ENCODE data around the gene WSB1. TPM values are rescaled to one million over a fixed set of nuclear protein-coding genes. Genes with fewer than 3 reads are reported as not detected.
A peak's percentile ranks its signal among the peaks of the same experiment; 100 is the strongest.

Gene WSB1
- total and polyA plus RNA-seq, 10 of the 15 experiments (the other 5 are each of a cell fraction or from before 2014, with no cell fraction given), result 26.6 to 458 (median 101) TPM

- no peak for DNase-seq (ENCODE audit: low read depth, low spot score)
- Histone ChIP-seq H4K20me1 (ENCODE audit: control insufficient read depth, insufficient read depth) (no peaks in the 10 kb centered on the region), H3K36me3 (ENCODE audit: control insufficient read depth in 2 of 2, insufficient read depth in 2 of 2, low read length in 1 of 2) (no peaks in the 10 kb centered on the region), H3K27ac (ENCODE audit: control insufficient read depth, insufficient read depth) (no peak overlapping the region), H3K79me2 (ENCODE audit: control insufficient read depth, insufficient read depth, low read length) (no peaks in the 10 kb centered on the region), H2AFZ (ENCODE audit: control insufficient read depth, low read depth, low read length) (peak overlapping the region; percentile 73), H3K4me2 (ENCODE audit: control insufficient read depth, insufficient read depth) (peak overlapping the region; percentile 48), H3K9me3 (replicated peaks; ENCODE audit: control insufficient read depth, insufficient read depth, low read length) (no peaks in the 10 kb centered on the region), H3K4me3 (peak overlapping the region; percentile 43; the same call in 1 of the 2 replicates), H3K9ac (ENCODE audit: control insufficient read depth, insufficient read depth, low read length) (peak overlapping the region; percentile 8; the same call in 1 of the 2 replicates), H3K27me3 (replicated peaks in 1 of 2; ENCODE audit: control insufficient read depth in 2 of 2, insufficient read depth in 2 of 2, low read length in 1 of 2) (no peaks in the 10 kb centered on the region), H3K4me1 (ENCODE audit: control insufficient read depth, insufficient read depth, low read length) (peaks cover 6% of the 10 kb centered on the region)
- FAIRE-seq, result no peak
- BruUV-seq (replicated peaks), result no TSS peak
- TF ChIP-seq SIX5 (IDR thresholded peaks at IDR 0.05; ENCODE audit: low read depth, low read length, severe bottlenecking) (no peak), USF2 (IDR thresholded peaks at IDR 0.05; ENCODE audit: borderline replicate concordance, low read depth, low read length) (no peak), ZNF207 (IDR thresholded peaks at IDR 0.05; ENCODE audit: borderline replicate concordance) (0 out of 2 replicates have a peak, but pooled peaks have one; percentile 14), RELA (IDR thresholded peaks at IDR 0.05; ENCODE audit: borderline replicate concordance, partially characterized antibody) (peak; percentile 41)
- 8% methylated on average over 18 of the region's 19 CpGs for WGBS (ENCODE audit: insufficient coverage, insufficient replicate concordance, low lambda C conversion rate, missing lambda C conversion rate)
- CTCF ChIA-PET, result interaction anchor here (0.8 to 6.6 kb wide), 29 partner anchors 8 to 301 kb away, joined by 3 to 106 read pairs (median 6); partner anchors contain the start of genes KSR1, LGALS9 and WSB1
- SMC1A ChIA-PET (ENCODE audit: uncharacterized antibody, unreplicated experiment), result interaction anchor here (0.9 to 3.4 kb wide), 13 partner anchors 12 to 504 kb away, joined by 3 to 43 read pairs (median 4); no protein-coding TSS in a partner anchor
- intact Hi-C loops (cut with micrococcal nuclease; ENCODE audit: unreplicated experiment), result loop anchor here (5.0 to 10.0 kb wide), 3 partner anchors 103 to 298 kb away; partner anchors contain the start of gene KSR1
- in situ Hi-C loops (cut with MboI), result loop anchor here (5.0 to 10.0 kb wide), 4 partner anchors 103 to 281 kb away; partner anchors contain the start of genes KSR1 and LGALS9
- no peak for ATAC-seq
- RAD21 ChIA-PET (ENCODE audit: unreplicated experiment), result interaction anchor here (0.9 to 2.8 kb wide), 12 partner anchors 21 to 296 kb away, joined by 3 to 33 read pairs (median 6); no protein-coding TSS in a partner anchor
- POLR2A ChIA-PET, result interaction anchor here (1.6 kb wide), 1 partner anchor 102 kb away, joined by 3 read pairs; the partner anchor contains the start of gene KSR1
Observed at GRCh38 chr17:27354051-27354490, 60.2 kb downstream of the WSB1 start.

Data from GM12878 (cell line).